ENCODE data around the gene LIMD2. TPM values are rescaled to one million over a fixed set of nuclear protein-coding genes. Genes with fewer than 3 reads are reported as not detected.

The LIMD2 gene
- total RNA-seq, 2 donors from 2014 or later = 9.6 to 13.0 TPM

DNA sequence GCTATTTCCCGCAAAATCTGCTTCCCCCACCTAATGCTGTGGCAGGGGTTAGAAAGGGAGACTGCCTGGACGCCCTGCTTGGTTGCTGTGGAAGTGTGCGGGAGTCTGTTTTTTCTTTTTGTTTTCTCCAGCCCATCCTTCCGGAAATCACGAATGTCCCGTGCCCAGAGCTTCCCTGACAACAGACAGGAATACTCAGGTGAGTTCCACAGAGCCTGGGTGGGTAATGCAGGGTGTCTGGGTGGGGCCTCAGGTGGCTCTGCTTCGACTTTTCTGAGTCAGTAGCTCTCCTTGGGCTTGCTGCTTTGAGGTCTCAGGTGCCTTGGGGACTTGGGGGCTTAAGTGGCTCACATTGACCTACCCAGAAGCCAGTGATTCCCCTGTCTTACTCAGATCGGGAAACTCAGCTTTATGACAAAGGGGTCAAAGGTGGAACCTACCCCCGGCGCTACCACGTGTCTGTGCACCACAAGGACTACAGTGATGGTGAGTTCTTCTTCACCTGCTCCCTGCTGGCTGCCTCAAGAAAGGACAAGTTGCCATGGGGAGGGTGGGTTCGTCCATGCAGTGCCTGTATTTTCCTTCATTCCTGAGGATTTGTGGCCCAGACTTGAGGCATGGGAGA is 11.4 kb downstream of the LIMD2 start:
- intact Hi-C loops (cut with DNase I) = no loop called here
- DNase-seq (ENCODE audit: low spot score) = no peak

DNA sequence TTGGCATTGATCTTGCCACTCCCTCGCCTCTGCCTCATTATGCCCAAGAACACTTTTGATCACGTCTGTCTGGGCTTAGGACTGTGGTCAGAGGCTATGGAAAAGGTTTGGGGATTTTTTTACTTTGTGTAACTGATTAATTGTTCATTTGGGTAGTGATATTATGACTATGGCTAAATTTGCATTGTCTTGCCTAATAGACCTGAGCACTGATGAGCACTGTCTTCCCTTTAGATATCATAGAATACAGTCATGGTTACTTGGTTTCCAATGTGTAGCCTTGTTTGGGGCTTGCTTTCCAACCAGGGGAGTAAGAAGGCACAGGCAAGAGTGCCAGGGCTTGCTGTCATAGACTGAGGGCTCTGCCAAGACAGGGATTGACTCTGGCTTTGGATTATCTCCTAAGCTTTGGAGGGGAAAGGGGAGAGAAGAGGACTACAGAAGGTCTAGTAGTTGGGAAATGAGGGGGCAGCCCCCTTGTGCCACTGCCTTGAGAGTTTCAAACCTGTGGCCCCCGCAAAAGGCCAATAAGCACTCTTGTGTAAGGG is 13.7 kb downstream of the LIMD2 start:
- DNase-seq (ENCODE audit: low spot score) = no peak
- intact Hi-C loops (cut with DNase I) = no loop called here

DNA sequence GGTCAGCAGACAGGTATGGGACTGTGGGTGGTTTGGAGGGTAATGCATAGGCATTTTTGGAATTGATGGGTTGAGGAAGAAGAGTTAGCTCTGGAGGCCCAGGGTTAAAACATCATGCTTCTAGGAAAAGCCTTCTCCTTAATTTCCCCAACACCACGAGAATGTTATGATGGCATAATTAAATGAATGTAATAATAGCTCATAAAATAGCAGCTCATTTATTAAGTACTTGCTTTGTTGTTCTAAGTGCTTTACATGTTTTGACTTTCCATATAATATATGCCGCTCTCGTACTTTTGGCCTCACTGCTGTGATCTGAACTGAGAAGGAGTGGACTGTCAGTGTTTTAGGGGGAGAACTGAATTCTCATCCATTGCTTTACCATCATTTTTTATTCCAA is 14.3 kb downstream of the LIMD2 start:
- DNase-seq (ENCODE audit: low spot score) = no peak
- intact Hi-C loops (cut with DNase I) = no loop called here

DNA sequence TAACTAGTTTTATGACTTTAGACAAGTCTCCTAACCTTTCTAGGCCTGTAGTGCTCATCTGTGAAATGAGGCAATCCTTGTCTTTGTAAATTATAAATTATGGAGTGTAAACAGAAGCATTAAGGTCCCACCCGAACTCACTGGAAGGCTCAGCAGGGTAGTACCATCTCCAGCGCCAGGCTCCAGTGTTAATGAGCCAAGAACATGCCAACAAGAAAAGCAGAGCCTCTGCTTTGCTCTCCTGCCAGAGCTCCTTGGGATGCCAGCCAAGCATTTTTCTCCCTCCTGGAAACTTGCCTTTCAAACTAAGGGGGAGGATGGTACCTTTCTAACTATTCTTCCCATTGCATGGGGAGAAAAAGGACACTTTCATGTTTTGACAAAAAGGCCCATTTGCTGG is 14.9 kb downstream of the LIMD2 start:
- DNase-seq (ENCODE audit: low spot score) = no peak
- intact Hi-C loops (cut with DNase I) = no loop called here

DNA sequence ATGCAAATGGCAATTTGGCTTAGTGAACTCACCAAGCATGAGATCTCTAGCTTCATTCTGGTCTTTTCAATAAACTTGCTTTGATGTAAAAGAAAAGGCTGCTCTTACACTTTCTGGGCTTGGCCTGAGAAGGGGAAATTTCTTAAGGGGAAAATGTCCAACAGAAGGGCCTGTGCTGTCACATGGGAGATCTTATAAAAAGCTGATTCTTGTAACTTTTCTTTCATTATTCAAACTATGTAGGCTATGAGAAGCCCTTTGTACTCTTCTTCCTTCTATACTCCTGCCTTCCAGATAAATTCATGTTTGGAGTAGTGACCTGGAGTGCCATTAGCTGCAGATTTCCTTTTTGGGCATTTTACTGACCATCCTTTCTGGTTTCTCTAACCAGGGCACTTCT is 16.9 kb downstream of the LIMD2 start:
- intact Hi-C loops (cut with DNase I) = no loop called here
- DNase-seq (ENCODE audit: low spot score) = no peak

DNA sequence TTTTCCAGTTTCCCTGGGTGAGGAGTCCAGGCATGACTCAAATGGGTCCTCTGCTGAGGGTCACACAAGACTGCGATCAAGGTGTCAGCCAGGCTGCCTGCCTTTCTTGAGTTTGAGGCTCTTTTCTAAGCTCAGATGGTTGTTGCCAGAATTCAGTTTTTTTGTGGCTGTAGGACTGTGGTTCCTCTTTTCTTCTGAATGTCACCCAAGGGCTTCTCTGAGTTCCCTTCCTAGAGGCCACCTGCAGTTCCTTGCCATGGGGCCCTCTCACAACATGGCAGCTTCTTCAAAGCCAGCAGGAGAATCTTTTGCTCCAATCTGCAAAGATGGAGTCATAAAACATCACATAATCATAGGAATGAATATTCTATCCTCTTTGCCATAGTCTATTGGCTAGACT is 17.5 kb downstream of the LIMD2 start:
- DNase-seq (ENCODE audit: low spot score) = no peak
- intact Hi-C loops (cut with DNase I) = no loop called here

DNA sequence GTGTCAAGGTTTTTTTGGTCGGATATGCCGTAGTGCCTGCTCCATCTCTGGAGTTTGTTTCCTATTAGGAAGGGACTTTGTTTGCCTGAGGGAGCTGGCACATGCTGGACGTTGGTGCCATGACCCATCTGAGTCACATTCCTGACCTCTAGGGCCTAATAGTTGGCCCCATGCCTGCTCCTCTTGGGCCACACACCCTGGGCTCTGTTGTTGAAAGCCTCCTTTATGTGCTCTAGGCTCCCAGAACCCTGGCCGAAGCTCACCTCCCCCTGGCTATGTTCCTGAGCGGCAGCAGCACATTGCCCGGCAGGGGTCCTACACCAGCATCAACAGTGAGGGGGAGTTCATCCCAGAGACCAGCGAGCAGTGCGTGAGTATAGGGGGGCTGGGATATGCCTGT is 18.4 kb downstream of the LIMD2 start:
- DNase-seq (ENCODE audit: low spot score) = no peak
- intact Hi-C loops (cut with DNase I) = no loop called here

DNA sequence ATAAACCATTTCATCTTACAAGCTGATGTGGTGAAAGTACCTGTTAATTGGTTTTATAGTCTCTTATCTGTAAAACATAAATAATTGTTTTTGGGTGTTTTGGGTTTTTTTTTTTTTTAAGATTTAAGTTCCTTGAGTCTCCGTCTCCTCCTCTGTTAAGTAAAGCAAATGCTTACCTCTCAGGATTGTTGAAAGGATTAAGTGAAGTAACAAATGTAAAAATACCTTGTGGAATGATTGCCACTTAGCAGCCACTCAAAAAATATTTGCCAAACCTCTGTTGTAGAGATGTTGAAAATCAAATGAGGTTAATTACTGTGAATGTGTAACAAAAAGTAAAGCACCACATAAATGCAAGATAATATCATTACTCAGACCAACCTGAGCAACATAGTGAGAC is 19.2 kb downstream of the LIMD2 start:
- no peak for DNase-seq (ENCODE audit: low spot score)

DNA sequence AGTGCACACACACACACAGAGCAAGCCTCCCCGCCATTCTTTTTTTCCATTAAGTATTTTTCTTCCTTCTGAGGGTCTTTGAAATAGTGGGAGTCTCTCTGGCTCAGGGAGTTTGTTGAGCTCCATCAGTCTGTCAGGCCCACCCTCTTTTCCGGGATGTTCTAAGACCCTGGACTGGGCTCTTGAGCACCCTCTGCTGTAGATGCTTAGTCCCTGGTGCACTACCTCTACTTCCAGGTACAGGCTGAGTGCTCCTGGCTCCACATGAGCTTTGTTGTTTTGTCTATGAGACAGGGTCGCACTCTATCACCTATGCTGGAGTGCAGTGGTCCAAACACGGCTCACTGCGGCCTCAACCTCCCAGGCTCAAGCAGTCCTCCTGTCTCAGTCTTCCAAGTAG is 20.7 kb downstream of the LIMD2 start:
- no peak for DNase-seq (ENCODE audit: low spot score)
- intact Hi-C loops (cut with DNase I) = no loop called here

More for the DNA sequence above, 19.2 kb downstream of the LIMD2 start:
- intact Hi-C loops (cut with DNase I) = no loop called here

DNA sequence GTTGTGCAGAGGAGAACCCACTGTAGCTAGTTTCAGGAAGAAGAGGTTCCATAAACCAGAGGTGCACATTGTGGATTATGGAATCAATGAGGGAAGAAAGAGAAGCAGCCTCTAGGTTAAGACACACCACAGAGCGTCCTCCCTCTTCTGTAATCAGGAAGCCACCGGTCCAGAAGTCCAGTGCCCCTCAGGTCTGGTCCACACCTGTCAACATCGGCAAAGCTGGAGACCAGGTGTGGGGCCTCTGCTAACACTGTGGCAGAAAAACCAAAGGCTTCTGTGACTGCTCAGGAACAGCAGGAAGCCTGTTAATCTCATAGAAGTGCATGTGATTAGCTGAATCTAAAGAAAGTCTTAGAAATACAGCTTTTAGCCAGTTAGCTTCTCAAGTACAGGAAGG is 23.3 kb downstream of the LIMD2 start:
- intact Hi-C loops (cut with DNase I) = no loop called here

DNA sequence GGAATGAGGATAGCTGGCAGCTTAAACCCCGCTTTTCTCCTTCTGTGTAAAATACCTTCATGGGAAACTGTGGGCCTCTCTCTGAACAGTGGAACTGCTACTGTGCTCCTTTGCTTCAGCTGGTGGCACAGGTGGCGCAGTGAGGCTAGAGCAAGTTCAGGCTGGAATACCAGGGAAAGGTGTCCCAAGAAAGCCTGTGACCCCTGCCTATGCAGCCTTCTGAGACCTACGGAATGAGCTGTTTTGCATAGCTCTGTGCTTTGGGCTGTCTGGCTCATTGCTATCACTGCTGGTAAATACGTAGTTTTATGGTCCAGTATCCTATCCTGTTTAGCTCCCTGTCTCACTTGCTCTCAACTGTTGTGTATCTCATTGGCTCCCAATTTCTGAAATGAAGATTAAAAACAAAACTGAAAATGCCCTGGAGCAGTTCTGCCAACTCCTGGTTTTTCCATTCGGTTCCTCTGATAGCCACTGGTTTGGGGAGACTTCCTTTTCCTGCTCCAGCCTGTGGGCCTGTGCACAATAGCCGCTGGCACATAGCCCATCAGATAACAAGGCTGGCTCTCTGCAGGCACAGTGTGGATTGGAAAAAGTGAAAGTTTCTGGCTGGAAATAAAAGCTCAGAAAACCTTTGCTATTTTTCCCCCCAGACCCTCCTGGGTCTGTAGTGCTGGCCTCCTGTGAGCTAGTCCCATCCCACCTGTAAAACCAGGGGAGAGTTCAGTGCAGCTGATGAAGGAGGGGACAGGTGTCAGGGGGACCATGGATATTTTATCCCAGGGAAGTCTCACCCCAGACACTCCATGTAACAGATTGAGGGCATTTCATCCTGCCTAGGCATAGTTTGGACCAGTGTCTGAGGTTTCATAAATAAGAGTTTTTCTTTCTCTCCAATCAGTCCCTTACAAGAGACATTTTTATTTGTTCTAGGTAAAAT is 24.0 kb downstream of the LIMD2 start:
- peak; percentile 91 for DNase-seq (ENCODE audit: low spot score)
- intact Hi-C loops (cut with DNase I) = no loop called here

More for the DNA sequence above, 23.3 kb downstream of the LIMD2 start:
- no peak for DNase-seq (ENCODE audit: low spot score)

DNA sequence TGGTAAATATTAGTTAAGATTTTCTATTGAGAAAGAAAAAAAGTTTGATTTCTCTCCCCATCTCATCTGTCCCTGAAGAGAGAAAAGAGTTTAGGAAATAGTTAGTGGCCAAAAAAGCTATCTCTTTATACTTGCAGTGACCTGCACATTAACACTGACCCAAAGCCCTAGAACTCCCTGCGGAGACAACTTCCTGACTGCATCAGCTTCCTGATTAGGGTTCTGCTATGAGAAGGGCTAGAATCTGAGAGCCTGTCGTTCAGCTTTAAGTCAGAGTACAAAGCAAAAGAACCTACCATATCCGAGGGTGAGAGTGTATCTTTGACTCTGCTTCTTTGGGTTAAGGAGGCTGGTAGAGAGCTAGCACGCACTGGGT is 24.7 kb downstream of the LIMD2 start:
- intact Hi-C loops (cut with DNase I) = no loop called here
- no peak for DNase-seq (ENCODE audit: low spot score)

DNA sequence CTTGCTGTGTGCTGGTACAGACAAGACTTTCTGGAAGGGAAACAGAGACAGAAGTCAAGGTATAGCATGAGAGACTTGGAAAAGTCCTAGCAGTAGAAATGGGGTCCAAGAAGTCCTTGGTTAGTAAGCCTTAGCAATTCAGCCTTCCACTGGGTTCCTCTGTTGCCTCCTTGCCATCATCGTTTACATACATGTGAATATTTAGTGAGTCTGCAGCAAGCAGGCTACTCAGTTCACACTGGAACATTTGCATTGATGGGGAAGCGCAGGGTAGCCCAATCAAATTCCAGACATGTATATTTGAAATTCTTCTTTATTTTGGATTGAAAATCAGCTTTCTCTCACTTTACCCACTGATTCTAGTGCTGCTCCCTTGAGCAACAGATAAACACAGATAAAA is 27.1 kb downstream of the LIMD2 start:
- DNase-seq (ENCODE audit: low spot score) = no peak
- intact Hi-C loops (cut with DNase I) = no loop called here

DNA sequence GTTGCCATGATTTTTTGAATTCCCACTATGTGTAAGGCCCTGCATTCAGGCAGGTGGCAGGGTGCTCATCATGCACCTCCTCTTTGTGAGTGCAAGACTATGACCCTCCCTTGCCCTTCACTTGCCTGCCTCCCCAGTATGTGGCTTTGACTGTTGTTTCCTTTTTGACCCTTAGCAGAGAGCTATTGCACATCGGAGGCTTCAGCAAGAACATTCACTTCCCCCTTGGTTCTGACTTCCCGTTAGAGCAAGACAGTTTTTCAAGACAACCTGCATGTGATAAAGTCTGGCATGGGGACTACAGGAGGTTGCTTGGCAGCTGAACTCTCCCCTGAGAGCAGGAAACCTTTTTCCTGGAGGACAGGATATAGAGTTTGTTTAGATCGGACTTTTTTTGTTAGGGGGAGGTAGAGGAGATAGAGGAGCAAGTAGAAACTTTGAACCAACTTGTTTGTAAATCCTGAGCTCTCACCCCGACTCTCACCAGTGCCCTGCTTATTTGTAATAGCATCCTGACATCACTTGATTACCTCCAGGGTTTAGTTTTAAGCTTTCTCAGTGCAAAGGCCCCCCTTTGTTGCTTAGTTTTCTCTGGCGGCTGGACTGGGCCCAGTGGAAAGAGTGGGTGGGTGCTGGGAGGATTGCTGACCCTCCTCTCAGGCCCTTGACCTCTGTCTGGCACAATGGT is 34.3 kb downstream of the LIMD2 start:
- intact Hi-C loops (cut with DNase I) = no loop called here
- no peak for DNase-seq (ENCODE audit: low spot score)

DNA sequence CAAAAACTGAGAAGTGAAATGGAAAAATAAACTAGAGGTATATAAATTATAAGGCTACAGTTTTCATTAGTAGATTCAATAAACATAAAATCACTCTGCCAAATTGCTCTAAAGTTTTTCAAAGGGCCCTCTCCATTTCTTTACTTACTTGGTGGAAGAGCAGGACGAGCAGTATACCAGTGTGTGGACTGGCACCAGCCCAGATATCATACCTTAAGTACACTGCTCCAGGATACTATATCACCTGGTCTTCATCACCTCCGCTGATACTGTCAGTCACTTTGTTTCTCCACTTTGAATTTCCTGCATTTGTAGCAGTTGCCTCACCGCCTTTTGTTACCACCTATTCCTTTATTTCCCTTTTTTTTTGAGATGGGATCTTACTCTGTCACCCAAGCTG is 40.1 kb downstream of the LIMD2 start:
- no peak for DNase-seq (ENCODE audit: low spot score)
- intact Hi-C loops (cut with DNase I) = no loop called here

DNA sequence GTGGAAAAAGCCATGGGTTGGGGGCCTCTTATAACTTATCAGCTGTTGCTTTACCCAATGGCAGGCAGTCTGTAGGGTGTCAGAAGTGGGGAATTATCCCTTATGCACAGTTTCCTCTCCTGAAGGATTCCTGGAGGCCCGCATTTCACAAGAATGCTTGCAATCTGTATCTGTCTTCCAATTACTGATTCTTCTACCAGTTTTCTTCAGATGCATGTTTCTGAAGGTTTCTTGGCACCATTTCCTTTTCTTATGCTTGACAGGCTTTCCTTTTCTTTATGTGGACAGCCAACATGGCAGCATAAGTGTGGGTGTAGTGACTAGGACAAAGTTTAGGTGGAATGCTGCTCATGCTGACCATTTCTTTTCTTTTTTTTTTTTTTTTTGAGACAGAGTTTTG is 41.6 kb downstream of the LIMD2 start:
- DNase-seq (ENCODE audit: low spot score) = no peak
- intact Hi-C loops (cut with DNase I) = no loop called here

DNA sequence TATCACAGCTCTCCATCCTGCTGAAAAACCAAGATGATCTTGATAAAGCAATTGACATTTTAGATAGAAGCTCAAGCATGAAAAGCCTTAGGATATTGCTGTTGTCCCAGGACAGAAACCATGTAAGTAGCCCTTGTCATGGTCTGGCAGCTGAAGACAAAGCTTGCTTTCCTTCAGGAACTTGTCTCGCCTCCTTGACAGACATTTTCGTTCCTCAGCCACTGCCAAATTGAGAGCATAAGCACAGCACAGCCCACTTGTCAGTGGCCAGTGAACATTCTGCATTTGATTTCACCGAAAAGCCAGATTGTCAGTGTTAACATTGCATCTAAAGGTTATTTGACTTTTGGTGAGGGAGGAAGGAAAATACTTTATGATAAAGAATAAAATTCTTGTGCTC is 42.1 kb downstream of the LIMD2 start:
- no peak for DNase-seq (ENCODE audit: low spot score)
- intact Hi-C loops (cut with DNase I) = no loop called here

DNA sequence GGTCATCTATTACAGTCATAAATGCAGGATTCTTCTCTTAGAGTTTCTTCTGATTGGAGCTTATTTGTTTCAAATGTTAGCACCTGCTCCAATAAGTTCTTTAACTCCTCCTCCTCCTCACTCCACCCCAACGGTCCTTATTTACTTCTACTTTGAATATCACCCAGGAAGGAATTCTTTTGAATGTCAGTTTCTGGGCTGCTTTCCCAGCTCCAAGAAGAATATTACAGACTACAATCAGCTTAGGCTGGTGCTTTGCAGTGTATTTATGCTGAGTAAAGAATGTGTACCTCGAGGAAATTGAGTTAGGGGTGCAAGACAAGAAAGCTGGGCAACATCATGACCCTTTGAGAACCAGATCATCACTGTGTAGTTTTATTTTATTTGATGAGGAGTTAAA is 46.9 kb downstream of the LIMD2 start:
- intact Hi-C loops (cut with DNase I) = no loop called here

DNA sequence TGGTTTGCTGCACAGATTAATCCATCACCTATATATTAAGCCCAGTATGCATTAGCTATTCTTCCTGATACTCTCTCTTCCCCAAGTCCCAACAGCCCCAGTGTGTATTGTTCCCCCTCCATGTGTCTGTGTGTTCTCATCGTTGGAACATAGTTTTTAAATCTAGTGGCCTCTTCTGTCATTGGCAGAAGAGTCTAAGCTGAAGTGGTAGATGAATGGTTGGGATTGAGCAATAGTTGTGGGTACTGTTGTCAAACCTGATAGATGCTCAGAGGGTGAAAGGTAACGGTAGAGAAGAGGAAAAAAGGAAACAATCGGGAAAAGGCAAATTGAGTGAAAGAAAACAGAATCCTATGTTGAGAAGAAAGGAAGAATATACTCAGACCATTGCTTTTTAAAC is 47.8 kb downstream of the LIMD2 start:
- no peak for DNase-seq (ENCODE audit: low spot score)
- intact Hi-C loops (cut with DNase I) = no loop called here

More for the DNA sequence above, 46.9 kb downstream of the LIMD2 start:
- no peak for DNase-seq (ENCODE audit: low spot score)

DNA sequence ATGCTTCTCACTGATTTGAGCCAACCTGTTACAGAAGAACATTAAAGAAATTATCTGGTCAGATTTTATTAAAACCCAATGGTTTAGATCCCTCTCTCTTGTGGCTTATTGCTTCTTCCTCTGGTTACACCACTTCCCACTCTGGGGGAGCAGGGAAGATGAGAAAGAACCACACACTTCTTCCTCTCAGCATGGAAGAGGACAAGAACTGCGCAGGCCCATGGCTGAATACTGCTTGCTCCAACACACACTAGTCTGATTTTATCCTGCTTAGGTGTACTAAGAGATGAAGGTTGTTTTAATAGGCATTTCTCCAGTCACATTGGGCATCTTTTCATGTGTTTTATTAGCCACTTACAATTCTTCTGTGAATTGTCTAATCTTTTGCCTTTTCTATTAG is 50.1 kb downstream of the LIMD2 start:
- no peak for DNase-seq (ENCODE audit: low spot score)
- intact Hi-C loops (cut with DNase I) = no loop called here

Measured in posterior vena cava (tissue), 2 donors.